NCI-H2029 treated with DMSO at 0.1 percent for 48 hours (cell line): ENCODE measurements around the gene LGALS9B.
"Not testable (repeated sequence)": the region's sequence is repeated elsewhere in the genome, so short reads cannot be mapped to it uniquely, and the experiment has no call there.

Source experiments
- DNase-seq: peaks from one replicate; lab custom pipeline; 2025; lab: John Stamatoyannopoulos, UW

LGALS9B gene

GRCh38 chr17:20467447-20467846 lies at the start of gene LGALS9B:
Gene LGALS9B (minus strand): TSS chr17:20467539. CDS start chr17:20467470, 69 bp downstream.
- not testable (repeated sequence) for DNase-seq

- DNase-seq: not testable (repeated sequence)
Measured at GRCh38 chr17:20516986-20517385, 49.6 kb upstream of the LGALS9B start.

- DNase-seq: not testable (repeated sequence)
Measured at GRCh38 chr17:20515099-20515498, 47.8 kb upstream of the LGALS9B start.

GRCh38 chr17:20513539-20513938 lies 46.2 kb upstream of the LGALS9B start:
- not testable (repeated sequence) for DNase-seq

- DNase-seq: not testable (repeated sequence)
Measured at GRCh38 chr17:20512378-20512777, 45.0 kb upstream of the LGALS9B start.

GRCh38 chr17:20511778-20512177 lies 44.4 kb upstream of the LGALS9B start:
- not testable (repeated sequence) for DNase-seq

GRCh38 chr17:20505333-20505732 lies 38.0 kb upstream of the LGALS9B start:
- DNase-seq: not testable (repeated sequence)

- DNase-seq: not testable (repeated sequence)
Measured at GRCh38 chr17:20504388-20505066, 37.2 kb upstream of the LGALS9B start.

GRCh38 chr17:20501896-20502295 lies 34.6 kb upstream of the LGALS9B start:
- DNase-seq: not testable (repeated sequence)

GRCh38 chr17:20500346-20500745 lies 33.0 kb upstream of the LGALS9B start:
- DNase-seq: not testable (repeated sequence)

GRCh38 chr17:20495420-20495819 lies 28.1 kb upstream of the LGALS9B start:
- not testable (repeated sequence) for DNase-seq

GRCh38 chr17:20494735-20495134 lies 27.4 kb upstream of the LGALS9B start:
- DNase-seq: not testable (repeated sequence)

- DNase-seq: not testable (repeated sequence)
Measured at GRCh38 chr17:20494147-20494546, 26.8 kb upstream of the LGALS9B start.

- not testable (repeated sequence) for DNase-seq
Measured at GRCh38 chr17:20492971-20493370, 25.6 kb upstream of the LGALS9B start.

GRCh38 chr17:20492099-20492498 lies 24.8 kb upstream of the LGALS9B start:
- DNase-seq: not testable (repeated sequence)

GRCh38 chr17:20484930-20485329 lies 17.6 kb upstream of the LGALS9B start:
- not testable (repeated sequence) for DNase-seq

GRCh38 chr17:20479889-20480591 lies 12.7 kb upstream of the LGALS9B start:
- DNase-seq: not testable (repeated sequence)

- not testable (repeated sequence) for DNase-seq
Measured at GRCh38 chr17:20477398-20478071, 10.2 kb upstream of the LGALS9B start.

- not testable (repeated sequence) for DNase-seq
Measured at GRCh38 chr17:20475137-20475831, 7.9 kb upstream of the LGALS9B start.

- not testable (repeated sequence) for DNase-seq
Measured at GRCh38 chr17:20474081-20474480, 6.7 kb upstream of the LGALS9B start.

GRCh38 chr17:20469946-20470345 lies 2.6 kb upstream of the LGALS9B start:
- not testable (repeated sequence) for DNase-seq

- DNase-seq: not testable (repeated sequence)
Measured at GRCh38 chr17:20469107-20469506, 1.8 kb upstream of the LGALS9B start.
